ENCODE data around the gene TMEM168. TPM values are rescaled to one million over a fixed set of nuclear protein-coding genes. Genes with fewer than 3 reads are reported as not detected.
"Not testable (repeated sequence)": the region's sequence is repeated elsewhere in the genome, so short reads cannot be mapped to it uniquely, and the experiment has no call there.

TMEM168 gene
- total RNA-seq, 1 donor from 2014 or later, result 24.9 TPM

- TF ChIP-seq, protein P1, sequence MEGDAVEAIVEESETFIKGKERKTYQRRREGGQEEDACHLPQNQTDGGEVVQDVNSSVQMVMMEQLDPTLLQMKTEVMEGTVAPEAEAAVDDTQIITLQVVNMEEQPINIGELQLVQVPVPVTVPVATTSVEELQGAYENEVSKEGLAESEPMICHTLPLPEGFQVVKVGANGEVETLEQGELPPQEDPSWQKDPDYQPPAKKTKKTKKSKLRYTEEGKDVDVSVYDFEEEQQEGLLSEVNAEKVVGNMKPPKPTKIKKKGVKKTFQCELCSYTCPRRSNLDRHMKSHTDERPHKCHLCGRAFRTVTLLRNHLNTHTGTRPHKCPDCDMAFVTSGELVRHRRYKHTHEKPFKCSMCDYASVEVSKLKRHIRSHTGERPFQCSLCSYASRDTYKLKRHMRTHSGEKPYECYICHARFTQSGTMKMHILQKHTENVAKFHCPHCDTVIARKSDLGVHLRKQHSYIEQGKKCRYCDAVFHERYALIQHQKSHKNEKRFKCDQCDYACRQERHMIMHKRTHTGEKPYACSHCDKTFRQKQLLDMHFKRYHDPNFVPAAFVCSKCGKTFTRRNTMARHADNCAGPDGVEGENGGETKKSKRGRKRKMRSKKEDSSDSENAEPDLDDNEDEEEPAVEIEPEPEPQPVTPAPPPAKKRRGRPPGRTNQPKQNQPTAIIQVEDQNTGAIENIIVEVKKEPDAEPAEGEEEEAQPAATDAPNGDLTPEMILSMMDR (IDR thresholded peaks at IDR 0.05), result no peak
- Histone ChIP-seq H3K9me3 (peaks cover 13% of the 10 kb centered on the region), H3K36me3 (no peaks in the 10 kb centered on the region), H3K4me1 (no peaks in the 10 kb centered on the region), H3K4me3 (no peak overlapping the region), H3K27me3 (ENCODE audit: low read depth) (no peaks in the 10 kb centered on the region), H3K27ac (no peak overlapping the region)
- DNase-seq (no peak), ATAC-seq (no peak)
- intact Hi-C loops (cut with DNase I), result no loop called here
Measured at GRCh38 chr7:112740667-112741066, 49.5 kb downstream of the TMEM168 start.

GRCh38 chr7:112739436-112740180 lies 50.6 kb downstream of the TMEM168 start:
- DNase-seq (no peak), ATAC-seq (peak in 1 of 2 donors; percentile 13)
- Histone ChIP-seq H3K36me3 (no peaks in the 10 kb centered on the region), H3K4me1 (no peaks in the 10 kb centered on the region), H3K27ac (no peak overlapping the region), H3K4me3 (no peak overlapping the region), H3K9me3 (peaks cover 22% of the 10 kb centered on the region), H3K27me3 (ENCODE audit: low read depth) (no peaks in the 10 kb centered on the region)
- intact Hi-C loops (cut with DNase I), result no loop called here
- TF ChIP-seq, protein P1 (IDR thresholded peaks at IDR 0.05), result no peak

- Histone ChIP-seq H3K27me3 (ENCODE audit: low read depth) (no peaks in the 10 kb centered on the region), H3K4me3 (no peak overlapping the region), H3K27ac (no peak overlapping the region), H3K4me1 (no peaks in the 10 kb centered on the region), H3K36me3 (no peaks in the 10 kb centered on the region), H3K9me3 (peaks cover 45% of the 10 kb centered on the region)
- intact Hi-C loops (cut with DNase I), result no loop called here
- ATAC-seq (no peak), DNase-seq (no peak)
- TF ChIP-seq, protein P1 (IDR thresholded peaks at IDR 0.05), result no peak
Measured at GRCh38 chr7:112735261-112735660, 54.9 kb downstream of the TMEM168 start.

DNA sequence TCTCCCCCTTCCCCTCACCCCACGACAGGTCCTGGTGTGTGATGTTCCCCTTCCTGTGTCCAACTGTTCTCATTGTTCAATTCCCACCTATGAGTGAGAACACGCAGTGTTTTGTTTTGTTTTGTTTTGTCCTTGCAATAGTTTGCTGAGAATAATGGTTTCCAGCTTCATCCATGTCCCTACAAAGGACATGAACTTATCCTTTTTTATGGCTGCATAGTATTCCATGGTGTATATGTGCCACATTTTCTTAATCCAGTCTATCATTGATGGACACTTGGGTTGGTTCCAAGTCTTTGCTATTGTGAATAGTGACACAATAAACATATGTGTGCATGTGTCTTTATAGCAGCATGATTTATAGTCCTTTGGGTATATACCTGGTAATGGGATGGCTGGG lies 58.9 kb downstream of the TMEM168 start:
- ATAC-seq; DNase-seq; intact Hi-C loops (cut with DNase I); H3K4me1 ChIP-seq; H3K36me3 ChIP-seq; H3K27me3 ChIP-seq (ENCODE audit: low read depth); H3K27ac ChIP-seq; H3K4me3 ChIP-seq: not testable (repeated sequence)
- H3K9me3 ChIP-seq, result peaks cover 56% of the 10 kb centered on the region

GRCh38 chr7:112726076-112726475 lies 64.1 kb downstream of the TMEM168 start:
- no peaks in the 10 kb centered on the region for H3K27me3 ChIP-seq (ENCODE audit: low read depth)
- DNase-seq (no peak), ATAC-seq (no peak)
- TF ChIP-seq, protein P1 (IDR thresholded peaks at IDR 0.05), result no peak
- intact Hi-C loops (cut with DNase I), result no loop called here
- no peak overlapping the region for H3K27ac ChIP-seq
- no peaks in the 10 kb centered on the region for H3K36me3 ChIP-seq
- H3K4me3 ChIP-seq, result no peak overlapping the region
- no peaks in the 10 kb centered on the region for H3K4me1 ChIP-seq
- H3K9me3 ChIP-seq, result peaks cover 32% of the 10 kb centered on the region

GRCh38 chr7:112723416-112723815 lies 66.8 kb downstream of the TMEM168 start:
- H3K4me1 ChIP-seq, result no peaks in the 10 kb centered on the region
- TF ChIP-seq, protein P1 (IDR thresholded peaks at IDR 0.05), result no peak
- intact Hi-C loops (cut with DNase I), result no loop called here
- no peak overlapping the region for H3K27ac ChIP-seq
- H3K27me3 ChIP-seq (ENCODE audit: low read depth), result no peaks in the 10 kb centered on the region
- ATAC-seq (no peak), DNase-seq (no peak)
- peaks cover 5% of the 10 kb centered on the region for H3K9me3 ChIP-seq
- no peaks in the 10 kb centered on the region for H3K36me3 ChIP-seq
- H3K4me3 ChIP-seq, result no peak overlapping the region
